HCT116 (cell line): ENCODE data around the gene C4orf46. TPM values are rescaled to one million over a fixed set of nuclear protein-coding genes. Genes with fewer than 3 reads are reported as not detected.
A peak's percentile ranks its signal among the peaks of the same experiment; 100 is the strongest.

Experiments used
- ATAC-seq: fragments of 200-7000 bp; cut with Tn5 transposase; 2 replicates; pipeline ENCODE4 v1.9.1; 2020; ENCODE audit warnings: mild to moderate bottlenecking, moderate library complexity
- BruUV-seq: library from RNA; stranded (reverse); fragments of 400-500 nt; replicated peaks from 2 replicates; lab custom pipeline; 2021; lab: Mats Ljungman, UMichigan
- CTCF ChIA-PET: fragments of 300-600 bp; sonication (Branson Sonifier 250); formaldehyde crosslinking; loops from one replicate; lab custom pipeline; 2021; ENCODE audit warnings: antibody characterized with exemption; lab: Charles Lee
- POLR2A ChIA-PET: fragments of 300-600, 350-600 bp; sonication (Branson Sonifier 250); formaldehyde crosslinking; loops from one replicate; lab custom pipeline; 2021; ENCODE audit warnings: antibody characterized with exemption; lab: Charles Lee
- RAD21 ChIA-PET, 2 experiments: fragments of 300-600 bp; sonication (Branson Sonifier 250); formaldehyde crosslinking; loops; one replicate each; lab custom pipeline; 2023; ENCODE audit warnings: low total read pairs in 2 of 2; ENCODE audit not compliant: uncharacterized antibody in 2 of 2, unreplicated experiment in 2 of 2, low non-redundant PET in 1 of 2; lab: Charles Lee
- DNase-seq: peaks from one replicate; pipeline ENCODE4 v3.0.0-alpha.2; 2010; ENCODE audit warnings: low read depth, low spot score
- H2AFZ ChIP-seq: fragments of 200-600 bp; shearing (Covaris generic), sonication (generic); 2 replicates; pipeline ENCODE4 v1.6.1; 2017; ENCODE audit warnings: low read depth, mixed run types, mixed read lengths, antibody characterized with exemption, low read length; ENCODE audit not compliant: poor library complexity, severe bottlenecking
- H3K27ac ChIP-seq: 2 replicates; pipeline ENCODE4 v1.5.1; 2012; ENCODE audit warnings: low read depth, low read length
- H3K27me3 ChIP-seq: fragments of 200-600 bp; sonication (generic); 2 replicates; pipeline ENCODE4 v1.6.1; 2016; ENCODE audit warnings: mixed run types, low read length, mixed read lengths; ENCODE audit not compliant: insufficient read depth
- H3K36me3 ChIP-seq, 2 experiments: fragments of 200-500 bp in 1 of 2; fragments of 200-600 bp in 1 of 2; sonication (Bioruptor generic) in 1 of 2; sonication (generic) in 1 of 2; 2 replicates each; pipeline versions ENCODE4 v1.5.1 to v1.6.1; 2014 to 2016; ENCODE audit warnings: low read length in 2 of 2, inconsistent platforms in 1 of 2, mixed read lengths in 1 of 2, mixed run types in 1 of 2; ENCODE audit not compliant: insufficient read depth in 2 of 2, control insufficient read depth in 1 of 2
- H3K4me1 ChIP-seq, 2 experiments: fragments of 200-600 bp in 1 of 2; sonication (generic) in 1 of 2; 2 replicates each; pipeline versions ENCODE4 v1.5.1 to v1.6.1; 2012 to 2017; ENCODE audit warnings: low read length in 2 of 2, inconsistent platforms in 1 of 2, mild to moderate bottlenecking in 1 of 2, mixed read lengths in 1 of 2, mixed run types in 1 of 2, moderate library complexity in 1 of 2; ENCODE audit not compliant: insufficient read depth in 2 of 2, control insufficient read depth in 1 of 2
- H3K4me2 ChIP-seq: fragments of 200-600 bp; sonication (generic); 2 replicates; pipeline ENCODE4 v1.6.1; 2017; ENCODE audit warnings: mixed run types, low read length, mixed read lengths
- H3K4me3 ChIP-seq, 2 experiments: fragments of 200-600 bp in 1 of 2; sonication (generic) in 1 of 2; replicated peaks in 1 of 2; 2 replicates each; pipeline ENCODE4 v1.5.1; 2011 to 2016; ENCODE audit warnings: low read length in 2 of 2, control low read depth in 1 of 2, low read depth in 1 of 2, mild to moderate bottlenecking in 1 of 2, mixed read lengths in 1 of 2, mixed run types in 1 of 2
- H3K79me2 ChIP-seq: fragments of 200-600 bp; sonication (generic); 2 replicates; pipeline ENCODE4 v1.6.1; 2017; ENCODE audit warnings: mild to moderate bottlenecking, mixed run types, low read length, moderate library complexity, mixed read lengths; ENCODE audit not compliant: insufficient read depth
- H3K9ac ChIP-seq: fragments of 200-600 bp; sonication (generic); 2 replicates; pipeline ENCODE4 v1.6.1; 2016; ENCODE audit warnings: low read length, mixed read lengths
- H3K9me2 ChIP-seq: fragments of 200-600 bp; sonication (generic), shearing (Covaris generic); 2 replicates; pipeline ENCODE4 v1.6.1; 2017; ENCODE audit warnings: mixed run types, mild to moderate bottlenecking, moderate library complexity; ENCODE audit not compliant: insufficient read depth
- H3K9me3 ChIP-seq, 2 experiments: fragments of 200-500 bp in 1 of 2; fragments of 200-600 bp in 1 of 2; sonication (Bioruptor generic) in 1 of 2; sonication (generic) in 1 of 2; 2 replicates each; pipeline ENCODE4 v1.6.1; 2014 to 2017; ENCODE audit warnings: low read length in 2 of 2, mixed read lengths in 2 of 2, inconsistent platforms in 1 of 2, low read depth in 1 of 2, mild to moderate bottlenecking in 1 of 2, mixed run types in 1 of 2, moderate library complexity in 1 of 2; ENCODE audit not compliant: control insufficient read depth in 1 of 2, insufficient read depth in 1 of 2
- H4K20me1 ChIP-seq: fragments of 200-600 bp; sonication (generic), shearing (Covaris generic); 2 replicates; pipeline ENCODE4 v1.6.1; 2017; ENCODE audit warnings: mixed run types, mild to moderate bottlenecking, moderate library complexity; ENCODE audit not compliant: insufficient read depth
- FOSL1 ChIP-seq: IDR thresholded peaks from 2 replicates; pipeline ENCODE4 v1.6.1; 2012; ENCODE audit warnings: low read depth
- JUND ChIP-seq: IDR thresholded peaks from 2 replicates; pipeline ENCODE4 v1.6.1; 2012
- RAD21 ChIP-seq: IDR thresholded peaks from 2 replicates; pipeline ENCODE4 v1.6.1; 2012; ENCODE audit warnings: low read depth, mild to moderate bottlenecking
- SP1 ChIP-seq: IDR thresholded peaks from 2 replicates; pipeline ENCODE4 v1.6.1; 2012; ENCODE audit warnings: low read depth
- ZFX ChIP-seq: fragments of 450-650 bp; IDR thresholded peaks from 2 replicates; pipeline ENCODE4 v1.6.1; 2017
- intact Hi-C: fragments of 100-400 bp; cut with micrococcal nuclease; formaldehyde crosslinking; loops from 2 replicates; pipeline ENCODE4 v1.10.0; 2022
- total RNA-seq: library from RNA; stranded (reverse); gene quantifications from one replicate; pipeline ENCODE4 v1.2.1, GENCODE V29; 2021; ENCODE audit not compliant: unreplicated experiment
- TF ChIP-seq, protein P1 (sequence below): IDR thresholded peaks from 2 replicates; pipeline ENCODE4 v1.6.1; 2011; ENCODE audit warnings: mild to moderate bottlenecking, low read length, moderate library complexity; ENCODE audit not compliant: insufficient replicate concordance; ENCODE audit errors: extremely low read depth
- TF ChIP-seq, protein P2 (sequence below): IDR thresholded peaks from 2 replicates; pipeline ENCODE4 v1.6.1; 2012; ENCODE audit warnings: low read depth
- TF ChIP-seq, protein P3 (sequence below), 3 experiments: fragments of 200-600 bp in 1 of 3; sonication (generic) in 1 of 3; IDR thresholded peaks in 2 of 3; conservative IDR thresholded peaks in 1 of 3; 2 replicates each; pipeline ENCODE4 v1.5.1; 2012 to 2017; ENCODE audit warnings: low read depth in 2 of 3, low read length in 2 of 3, antibody characterized with exemption in 1 of 3, borderline replicate concordance in 1 of 3, control low read depth in 1 of 3, mild to moderate bottlenecking in 1 of 3, mixed read lengths in 1 of 3, mixed run types in 1 of 3, moderate library complexity in 1 of 3; ENCODE audit not compliant: insufficient read depth in 1 of 3

Gene C4orf46
- total RNA-seq, 1 experiment from 2014 or later = 16.3 TPM

DNA sequence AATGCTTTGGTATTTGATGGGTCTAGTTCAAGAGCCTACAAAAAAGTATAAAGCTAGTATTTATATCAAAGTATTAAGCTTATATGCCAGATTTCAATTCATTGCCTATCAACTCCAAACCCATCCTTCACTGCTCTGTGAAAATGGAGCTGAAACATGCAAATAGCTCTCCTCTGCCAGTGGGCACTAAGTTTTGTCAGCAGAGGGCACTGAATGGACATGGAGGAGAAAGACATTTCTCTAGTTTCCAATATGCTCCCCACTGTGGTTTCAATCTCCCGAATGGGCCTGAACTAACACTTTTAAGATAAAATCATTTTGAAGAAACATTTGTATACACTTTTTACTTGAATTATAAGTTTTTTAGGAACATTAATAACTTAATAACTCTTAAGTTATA, 39.1 kb upstream of the C4orf46 start:
- Histone ChIP-seq H3K9ac (no peak overlapping the region), H3K4me2 (no peak overlapping the region), H3K9me2 (no peaks in the 10 kb centered on the region), H3K36me3 (peaks cover 48 to 72% of the 10 kb centered on the region in 2 experiments), H3K27ac (no peak overlapping the region), H3K27me3 (no peaks in the 10 kb centered on the region), H3K4me1 (no peaks in the 10 kb centered on the region), H3K79me2 (0 out of 2 replicates have a peak, but pooled peaks cover 6% of the 10 kb centered on the region), H4K20me1 (no peaks in the 10 kb centered on the region), H3K4me3 (no peak overlapping the region), H2AFZ (no peak overlapping the region), H3K9me3 (no peaks in the 10 kb centered on the region)
- peak; percentile 36 for TF ChIP-seq RAD21
- TF ChIP-seq JUND = no peak
- DNase-seq (no peak), ATAC-seq (no peak; the same call in 1 of the 2 replicates)
- ChIA-PET RAD21 (no interaction called here), POLR2A (no interaction called here), CTCF (interaction anchor here (0.9 to 1.3 kb wide), 3 partner anchors 9 to 745 kb away, joined by 3 to 4 read pairs (median 3); no protein-coding TSS in a partner anchor)
- no TSS peak for BruUV-seq
- intact Hi-C loops = no loop called here

DNA sequence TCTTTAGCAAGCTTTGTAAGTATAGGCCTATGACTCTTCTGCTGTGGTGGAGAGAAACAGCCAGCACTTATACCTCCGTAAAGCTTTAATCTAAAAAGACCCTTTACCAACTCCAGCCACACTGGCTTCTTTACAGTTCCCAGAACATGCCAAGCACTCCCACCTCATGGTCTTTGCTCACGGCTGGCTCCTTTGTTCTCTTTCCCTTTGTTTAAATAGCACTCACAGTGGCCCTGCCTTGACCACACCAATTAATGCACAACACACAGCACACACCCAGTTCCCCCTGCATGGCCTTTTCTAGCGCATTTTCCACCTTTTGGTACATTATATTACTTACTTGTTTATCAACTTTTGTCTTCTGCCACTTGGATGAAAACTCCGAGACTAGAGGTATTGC, 32.6 kb upstream of the C4orf46 start:
- ATAC-seq = no peak
- Histone ChIP-seq H3K9ac (no peak overlapping the region), H2AFZ (no peak overlapping the region), H3K4me2 (no peak overlapping the region), H3K4me3 (no peak overlapping the region), H3K27me3 (no peaks in the 10 kb centered on the region), H3K79me2 (no peaks in the 10 kb centered on the region), H3K9me3 (no peaks in the 10 kb centered on the region), H3K9me2 (no peaks in the 10 kb centered on the region), H3K4me1 (no peaks in the 10 kb centered on the region), H3K36me3 (peaks cover 6 to 21% of the 10 kb centered on the region in 2 experiments), H4K20me1 (no peaks in the 10 kb centered on the region), H3K27ac (no peak overlapping the region)
- TF ChIP-seq SP1 (no peak), ZFX (no peak), FOSL1 (no peak), RAD21 (no peak)
- TF ChIP-seq, protein P1, sequence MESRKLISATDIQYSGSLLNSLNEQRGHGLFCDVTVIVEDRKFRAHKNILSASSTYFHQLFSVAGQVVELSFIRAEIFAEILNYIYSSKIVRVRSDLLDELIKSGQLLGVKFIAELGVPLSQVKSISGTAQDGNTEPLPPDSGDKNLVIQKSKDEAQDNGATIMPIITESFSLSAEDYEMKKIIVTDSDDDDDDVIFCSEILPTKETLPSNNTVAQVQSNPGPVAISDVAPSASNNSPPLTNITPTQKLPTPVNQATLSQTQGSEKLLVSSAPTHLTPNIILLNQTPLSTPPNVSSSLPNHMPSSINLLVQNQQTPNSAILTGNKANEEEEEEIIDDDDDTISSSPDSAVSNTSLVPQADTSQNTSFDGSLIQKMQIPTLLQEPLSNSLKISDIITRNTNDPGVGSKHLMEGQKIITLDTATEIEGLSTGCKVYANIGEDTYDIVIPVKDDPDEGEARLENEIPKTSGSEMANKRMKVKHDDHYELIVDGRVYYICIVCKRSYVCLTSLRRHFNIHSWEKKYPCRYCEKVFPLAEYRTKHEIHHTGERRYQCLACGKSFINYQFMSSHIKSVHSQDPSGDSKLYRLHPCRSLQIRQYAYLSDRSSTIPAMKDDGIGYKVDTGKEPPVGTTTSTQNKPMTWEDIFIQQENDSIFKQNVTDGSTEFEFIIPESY = no peak
- TF ChIP-seq, protein P2, sequence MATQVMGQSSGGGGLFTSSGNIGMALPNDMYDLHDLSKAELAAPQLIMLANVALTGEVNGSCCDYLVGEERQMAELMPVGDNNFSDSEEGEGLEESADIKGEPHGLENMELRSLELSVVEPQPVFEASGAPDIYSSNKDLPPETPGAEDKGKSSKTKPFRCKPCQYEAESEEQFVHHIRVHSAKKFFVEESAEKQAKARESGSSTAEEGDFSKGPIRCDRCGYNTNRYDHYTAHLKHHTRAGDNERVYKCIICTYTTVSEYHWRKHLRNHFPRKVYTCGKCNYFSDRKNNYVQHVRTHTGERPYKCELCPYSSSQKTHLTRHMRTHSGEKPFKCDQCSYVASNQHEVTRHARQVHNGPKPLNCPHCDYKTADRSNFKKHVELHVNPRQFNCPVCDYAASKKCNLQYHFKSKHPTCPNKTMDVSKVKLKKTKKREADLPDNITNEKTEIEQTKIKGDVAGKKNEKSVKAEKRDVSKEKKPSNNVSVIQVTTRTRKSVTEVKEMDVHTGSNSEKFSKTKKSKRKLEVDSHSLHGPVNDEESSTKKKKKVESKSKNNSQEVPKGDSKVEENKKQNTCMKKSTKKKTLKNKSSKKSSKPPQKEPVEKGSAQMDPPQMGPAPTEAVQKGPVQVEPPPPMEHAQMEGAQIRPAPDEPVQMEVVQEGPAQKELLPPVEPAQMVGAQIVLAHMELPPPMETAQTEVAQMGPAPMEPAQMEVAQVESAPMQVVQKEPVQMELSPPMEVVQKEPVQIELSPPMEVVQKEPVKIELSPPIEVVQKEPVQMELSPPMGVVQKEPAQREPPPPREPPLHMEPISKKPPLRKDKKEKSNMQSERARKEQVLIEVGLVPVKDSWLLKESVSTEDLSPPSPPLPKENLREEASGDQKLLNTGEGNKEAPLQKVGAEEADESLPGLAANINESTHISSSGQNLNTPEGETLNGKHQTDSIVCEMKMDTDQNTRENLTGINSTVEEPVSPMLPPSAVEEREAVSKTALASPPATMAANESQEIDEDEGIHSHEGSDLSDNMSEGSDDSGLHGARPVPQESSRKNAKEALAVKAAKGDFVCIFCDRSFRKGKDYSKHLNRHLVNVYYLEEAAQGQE = no peak
- TF ChIP-seq, protein P3, sequence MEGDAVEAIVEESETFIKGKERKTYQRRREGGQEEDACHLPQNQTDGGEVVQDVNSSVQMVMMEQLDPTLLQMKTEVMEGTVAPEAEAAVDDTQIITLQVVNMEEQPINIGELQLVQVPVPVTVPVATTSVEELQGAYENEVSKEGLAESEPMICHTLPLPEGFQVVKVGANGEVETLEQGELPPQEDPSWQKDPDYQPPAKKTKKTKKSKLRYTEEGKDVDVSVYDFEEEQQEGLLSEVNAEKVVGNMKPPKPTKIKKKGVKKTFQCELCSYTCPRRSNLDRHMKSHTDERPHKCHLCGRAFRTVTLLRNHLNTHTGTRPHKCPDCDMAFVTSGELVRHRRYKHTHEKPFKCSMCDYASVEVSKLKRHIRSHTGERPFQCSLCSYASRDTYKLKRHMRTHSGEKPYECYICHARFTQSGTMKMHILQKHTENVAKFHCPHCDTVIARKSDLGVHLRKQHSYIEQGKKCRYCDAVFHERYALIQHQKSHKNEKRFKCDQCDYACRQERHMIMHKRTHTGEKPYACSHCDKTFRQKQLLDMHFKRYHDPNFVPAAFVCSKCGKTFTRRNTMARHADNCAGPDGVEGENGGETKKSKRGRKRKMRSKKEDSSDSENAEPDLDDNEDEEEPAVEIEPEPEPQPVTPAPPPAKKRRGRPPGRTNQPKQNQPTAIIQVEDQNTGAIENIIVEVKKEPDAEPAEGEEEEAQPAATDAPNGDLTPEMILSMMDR (IDR thresholded peaks at IDR 0.05 in 2 of 3, conservative IDR thresholded peaks at IDR 0.05 in 1 of 3; ENCODE audit: borderline replicate concordance in 1 of 3, insufficient read depth in 1 of 3, low read depth in 2 of 3, low read length in 2 of 3) = no peak
- POLR2A ChIA-PET = no interaction called here
- BruUV-seq = no TSS peak
- CTCF ChIA-PET = no interaction called here
- DNase-seq = no peak
- RAD21 ChIA-PET = no interaction called here
- intact Hi-C loops = no loop called here
